Measurements from ENCODE around the gene CGB8. TPM values are rescaled to one million over a fixed set of nuclear protein-coding genes. Genes with fewer than 3 reads are reported as not detected.
A peak's percentile ranks its signal among the peaks of the same experiment; 100 is the strongest.
"Not testable (repeated sequence)": the region's sequence is repeated elsewhere in the genome, so short reads cannot be mapped to it uniquely, and the experiment has no call there.

Gene CGB8
- total RNA-seq, 4 donors from 2014 or later, result not detected

DNA sequence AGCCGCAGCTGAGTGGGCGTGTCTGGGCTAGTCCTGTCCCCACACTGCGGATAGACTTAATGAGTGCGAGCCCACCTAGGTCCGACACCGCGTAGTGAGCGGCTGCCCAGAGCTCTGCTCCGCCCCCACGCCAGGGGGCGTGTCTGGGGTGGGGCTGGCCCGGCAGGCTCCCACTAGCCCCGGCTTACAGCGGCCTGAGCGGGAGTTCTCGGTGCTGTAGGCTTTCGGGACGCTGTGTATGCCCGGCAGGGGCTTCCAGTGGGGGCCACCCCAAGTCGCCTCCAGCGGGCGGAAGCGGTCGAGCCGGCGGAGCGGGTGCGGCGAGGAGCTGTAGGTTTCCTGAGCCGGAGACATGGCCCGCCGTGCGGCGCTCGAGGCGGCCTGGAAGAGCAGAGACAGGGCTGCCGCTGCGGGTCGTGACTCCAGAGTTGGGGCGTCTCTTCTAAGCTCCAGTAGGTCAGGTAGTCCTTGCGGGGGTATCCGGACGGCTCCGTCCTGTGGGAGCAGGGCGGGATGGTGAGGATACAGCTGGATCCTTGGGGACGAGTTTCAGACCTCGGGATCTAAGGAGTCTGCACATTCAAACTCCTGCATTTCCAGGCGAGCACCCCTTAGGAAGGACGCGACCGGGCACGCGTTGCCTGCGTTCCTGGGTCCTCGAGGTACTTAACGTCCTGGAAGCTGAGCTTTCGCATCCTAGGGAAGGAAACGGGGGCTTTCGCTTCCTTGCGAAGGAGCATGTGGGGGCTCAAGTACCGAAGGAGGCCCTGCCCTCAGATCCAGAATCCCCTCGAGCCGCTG is 7.4 kb upstream of the CGB8 start:
- H3K4me3 ChIP-seq, result peak overlapping the region; percentile 49 to 77 (median 68)
- TF ChIP-seq, protein P1, sequence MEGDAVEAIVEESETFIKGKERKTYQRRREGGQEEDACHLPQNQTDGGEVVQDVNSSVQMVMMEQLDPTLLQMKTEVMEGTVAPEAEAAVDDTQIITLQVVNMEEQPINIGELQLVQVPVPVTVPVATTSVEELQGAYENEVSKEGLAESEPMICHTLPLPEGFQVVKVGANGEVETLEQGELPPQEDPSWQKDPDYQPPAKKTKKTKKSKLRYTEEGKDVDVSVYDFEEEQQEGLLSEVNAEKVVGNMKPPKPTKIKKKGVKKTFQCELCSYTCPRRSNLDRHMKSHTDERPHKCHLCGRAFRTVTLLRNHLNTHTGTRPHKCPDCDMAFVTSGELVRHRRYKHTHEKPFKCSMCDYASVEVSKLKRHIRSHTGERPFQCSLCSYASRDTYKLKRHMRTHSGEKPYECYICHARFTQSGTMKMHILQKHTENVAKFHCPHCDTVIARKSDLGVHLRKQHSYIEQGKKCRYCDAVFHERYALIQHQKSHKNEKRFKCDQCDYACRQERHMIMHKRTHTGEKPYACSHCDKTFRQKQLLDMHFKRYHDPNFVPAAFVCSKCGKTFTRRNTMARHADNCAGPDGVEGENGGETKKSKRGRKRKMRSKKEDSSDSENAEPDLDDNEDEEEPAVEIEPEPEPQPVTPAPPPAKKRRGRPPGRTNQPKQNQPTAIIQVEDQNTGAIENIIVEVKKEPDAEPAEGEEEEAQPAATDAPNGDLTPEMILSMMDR (IDR thresholded peaks at IDR 0.05 in 4 of 5, conservative IDR thresholded peaks at IDR 0.05 in 1 of 5), result peak; percentile 13 to 70 (median 65)
- TF ChIP-seq POLR2A (IDR thresholded peaks at IDR 0.05), result peak in 1 of 2 donors; percentile 33
- ATAC-seq (peak; percentile 66 to 74), DNase-seq (peak in 1 of 2 donors; percentile 43)
- H3K36me3 ChIP-seq, result no peaks in the 10 kb centered on the region
- peak overlapping the region; percentile 64 to 74 (median 67) for H3K27ac ChIP-seq
- intact Hi-C loops (cut with DNase I; ENCODE audit: low total_unique reads), result loop anchor here (1.0 kb wide), 1 partner anchor 18 kb away; no protein-coding TSS in a partner anchor
- no peaks in the 10 kb centered on the region for H3K9me3 ChIP-seq
- in situ Hi-C loops (cut with MboI; ENCODE audit: low sequenced_read_pairs in 4 of 4), result no loop called here
- no peaks in the 10 kb centered on the region for H3K27me3 ChIP-seq
- H3K4me1 ChIP-seq, result peaks cover 6 to 23% of the 10 kb centered on the region in 2 donors

DNA sequence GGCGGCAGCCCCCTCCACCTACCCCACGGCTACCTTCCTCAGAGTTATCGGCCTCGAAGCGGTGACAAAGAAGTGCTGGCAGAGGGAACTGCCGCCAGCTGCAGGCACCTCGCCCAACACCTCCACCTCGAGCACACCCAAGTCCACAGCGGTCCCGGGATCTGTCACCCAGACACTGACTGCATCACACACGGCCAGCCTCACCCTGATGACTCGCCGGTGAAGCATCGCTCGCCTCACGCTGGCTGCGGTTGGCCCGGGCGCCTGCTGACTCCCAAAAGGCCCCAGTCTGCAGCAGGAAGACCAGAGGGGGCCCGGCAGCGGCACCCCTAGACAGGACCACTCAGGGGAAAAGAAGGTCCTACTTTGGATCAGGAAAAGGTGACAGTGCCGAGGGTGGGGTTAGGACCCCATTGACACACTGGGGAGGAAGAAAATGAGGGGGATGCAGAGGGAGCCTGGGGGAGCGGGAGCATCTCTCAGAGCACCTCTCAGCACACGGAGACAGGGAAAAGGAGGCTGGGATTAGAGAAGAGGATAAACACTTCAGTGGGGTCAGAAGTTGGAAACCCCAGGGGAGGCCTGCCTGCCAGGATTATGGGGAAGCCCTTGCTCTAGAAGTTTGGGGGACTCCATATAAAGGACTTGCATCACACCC is 1.6 kb upstream of the CGB8 start:
- in situ Hi-C loops (cut with MboI; ENCODE audit: low sequenced_read_pairs in 4 of 4); H3K9me3 ChIP-seq; H3K4me3 ChIP-seq; H3K4me1 ChIP-seq; H3K27ac ChIP-seq; ATAC-seq; DNase-seq; H3K27me3 ChIP-seq; H3K36me3 ChIP-seq: not testable (repeated sequence)
- intact Hi-C loops (cut with DNase I; ENCODE audit: low total_unique reads), result loop anchor here (5.0 kb wide), 1 partner anchor 253 kb away; no protein-coding TSS in a partner anchor

DNA sequence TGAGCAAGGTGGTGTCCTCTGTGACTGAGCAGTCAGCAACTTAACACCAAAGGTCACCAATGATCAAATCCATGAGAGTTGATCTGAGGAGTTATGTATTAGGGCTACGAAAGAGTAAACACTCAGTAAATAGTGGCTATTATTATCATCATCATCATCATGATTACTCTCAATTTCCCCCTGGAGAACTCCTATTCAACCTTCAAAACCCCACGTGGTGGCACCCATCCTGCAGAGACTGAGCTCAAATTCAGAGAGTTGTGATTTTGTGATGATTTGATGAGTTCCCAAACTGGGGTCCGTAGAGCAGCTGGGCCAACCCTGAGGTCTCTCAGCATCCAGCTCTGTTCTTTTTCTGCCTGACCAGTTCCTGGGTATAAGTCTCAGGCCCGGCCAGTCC is 923 bp upstream of the CGB8 start:
- H3K9me3 ChIP-seq; ATAC-seq; in situ Hi-C loops (cut with MboI; ENCODE audit: low sequenced_read_pairs in 4 of 4); H3K36me3 ChIP-seq; H3K4me1 ChIP-seq; H3K27me3 ChIP-seq; H3K4me3 ChIP-seq; H3K27ac ChIP-seq; DNase-seq: not testable (repeated sequence)
- intact Hi-C loops (cut with DNase I; ENCODE audit: low total_unique reads), result loop anchor here (5.0 kb wide), 1 partner anchor 253 kb away; no protein-coding TSS in a partner anchor

DNA sequence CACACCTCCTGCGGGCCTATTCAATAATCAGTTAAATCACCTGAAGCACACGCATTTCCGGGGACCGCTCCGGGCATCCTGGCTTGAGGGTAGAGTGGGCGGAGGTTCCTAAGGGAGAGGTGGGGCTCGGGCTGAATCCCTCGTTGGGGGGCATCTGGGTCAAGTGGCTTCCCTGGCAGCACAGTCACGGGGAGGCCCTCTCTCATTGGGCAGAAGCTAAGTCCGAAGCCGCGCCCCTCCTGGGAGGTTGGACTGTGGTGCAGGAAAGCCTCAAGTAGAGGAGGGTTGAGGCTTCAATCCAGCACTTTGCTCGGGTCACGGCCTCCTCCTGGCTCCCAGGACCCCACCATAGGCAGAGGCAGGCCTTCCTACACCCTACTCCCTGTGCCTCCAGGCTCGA is 5.4 kb downstream of the CGB8 start, which contains the start of gene CGB5:
Gene CGB5 (plus strand): TSS at position 301 of the 400 bp plus-strand sequence. CDS start 362 bp downstream, outside the sequence.
- H3K4me3 ChIP-seq; in situ Hi-C loops (cut with MboI; ENCODE audit: low sequenced_read_pairs in 4 of 4); intact Hi-C loops (cut with DNase I; ENCODE audit: low total_unique reads); H3K4me1 ChIP-seq; H3K27ac ChIP-seq; ATAC-seq; DNase-seq; H3K27me3 ChIP-seq; H3K9me3 ChIP-seq; H3K36me3 ChIP-seq: not testable (repeated sequence)

DNA sequence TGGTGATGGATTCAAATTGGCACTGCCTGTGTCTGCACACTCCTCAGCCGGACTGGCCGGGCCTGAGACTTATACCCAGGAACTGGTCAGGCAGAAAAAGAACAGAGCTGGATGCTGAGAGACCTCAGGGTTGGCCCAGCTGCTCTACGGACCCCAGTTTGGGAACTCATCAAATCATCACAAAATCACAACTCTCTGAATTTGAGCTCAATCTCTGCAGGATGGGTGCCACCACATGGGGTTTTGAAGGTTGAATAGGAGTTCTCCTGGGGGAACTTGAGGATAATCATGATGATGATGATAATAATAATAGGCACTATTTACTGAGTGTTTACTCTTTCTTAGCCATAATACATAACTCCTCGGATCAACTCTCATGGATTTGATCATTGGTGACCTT is 6.2 kb downstream of the CGB8 start:
- H3K36me3 ChIP-seq; intact Hi-C loops (cut with DNase I; ENCODE audit: low total_unique reads): not testable (repeated sequence)

DNA sequence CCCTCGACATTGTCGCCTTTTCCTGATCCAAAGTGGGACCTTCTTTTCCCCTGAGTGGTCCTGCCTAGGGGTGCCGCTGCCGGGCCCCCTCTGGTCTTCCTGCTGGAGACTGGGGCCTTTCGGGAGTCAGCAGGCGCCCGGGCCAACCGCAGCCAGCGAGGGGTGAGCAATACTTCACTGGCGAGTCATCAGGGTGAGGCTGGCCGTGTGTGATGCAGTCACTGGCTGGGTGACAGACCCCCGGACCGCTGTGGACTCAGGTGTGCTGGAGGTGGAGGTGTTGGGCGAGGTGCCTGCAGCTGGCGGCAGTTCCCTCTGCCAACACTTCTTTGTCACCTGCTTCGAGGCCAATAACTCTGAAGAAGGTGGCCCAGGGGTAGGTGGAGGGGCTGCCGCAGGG is 6.7 kb downstream of the CGB8 start:
- Histone ChIP-seq H3K27ac (no peak overlapping the region), H3K4me3 (no peak overlapping the region), H3K36me3 (no peaks in the 10 kb centered on the region), H3K9me3 (no peaks in the 10 kb centered on the region), H3K27me3 (no peaks in the 10 kb centered on the region), H3K4me1 (no peaks in the 10 kb centered on the region)
- ATAC-seq (no peak), DNase-seq (no peak)
- in situ Hi-C loops (cut with MboI; ENCODE audit: low sequenced_read_pairs in 4 of 4) (no loop called here), intact Hi-C loops (cut with DNase I; ENCODE audit: low total_unique reads) (no loop called here)
- TF ChIP-seq, protein P1 (IDR thresholded peaks at IDR 0.05 in 4 of 5, conservative IDR thresholded peaks at IDR 0.05 in 1 of 5), result no peak
- TF ChIP-seq POLR2A (IDR thresholded peaks at IDR 0.05), result no peak

More for the DNA sequence above, 6.2 kb downstream of the CGB8 start:
- H3K4me1 ChIP-seq; H3K27me3 ChIP-seq; DNase-seq; H3K4me3 ChIP-seq; H3K9me3 ChIP-seq; ATAC-seq; H3K27ac ChIP-seq; in situ Hi-C loops (cut with MboI; ENCODE audit: low sequenced_read_pairs in 4 of 4): not testable (repeated sequence)

DNA sequence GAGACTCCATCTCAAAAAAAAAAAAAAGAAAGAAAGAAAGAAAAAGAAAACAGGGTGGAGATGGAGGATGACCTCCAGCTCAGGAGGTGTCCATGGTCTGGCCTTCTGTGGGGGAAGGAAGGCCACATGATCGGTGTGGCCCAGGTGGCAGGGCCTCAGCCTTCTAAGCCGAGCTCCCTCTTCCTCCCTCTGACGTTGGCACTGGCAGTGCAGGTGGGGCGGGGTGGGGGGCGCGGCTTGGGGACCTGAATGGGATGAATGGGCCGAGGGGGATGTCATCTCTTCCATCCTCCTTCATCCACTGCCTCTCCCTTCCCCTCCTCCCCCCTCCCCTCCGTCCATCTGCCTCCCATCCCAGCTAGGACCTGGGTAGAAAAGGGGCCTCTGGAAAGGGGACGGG is 9.2 kb downstream of the CGB8 start:
- H3K36me3 ChIP-seq; intact Hi-C loops (cut with DNase I; ENCODE audit: low total_unique reads): not testable (repeated sequence)

DNA sequence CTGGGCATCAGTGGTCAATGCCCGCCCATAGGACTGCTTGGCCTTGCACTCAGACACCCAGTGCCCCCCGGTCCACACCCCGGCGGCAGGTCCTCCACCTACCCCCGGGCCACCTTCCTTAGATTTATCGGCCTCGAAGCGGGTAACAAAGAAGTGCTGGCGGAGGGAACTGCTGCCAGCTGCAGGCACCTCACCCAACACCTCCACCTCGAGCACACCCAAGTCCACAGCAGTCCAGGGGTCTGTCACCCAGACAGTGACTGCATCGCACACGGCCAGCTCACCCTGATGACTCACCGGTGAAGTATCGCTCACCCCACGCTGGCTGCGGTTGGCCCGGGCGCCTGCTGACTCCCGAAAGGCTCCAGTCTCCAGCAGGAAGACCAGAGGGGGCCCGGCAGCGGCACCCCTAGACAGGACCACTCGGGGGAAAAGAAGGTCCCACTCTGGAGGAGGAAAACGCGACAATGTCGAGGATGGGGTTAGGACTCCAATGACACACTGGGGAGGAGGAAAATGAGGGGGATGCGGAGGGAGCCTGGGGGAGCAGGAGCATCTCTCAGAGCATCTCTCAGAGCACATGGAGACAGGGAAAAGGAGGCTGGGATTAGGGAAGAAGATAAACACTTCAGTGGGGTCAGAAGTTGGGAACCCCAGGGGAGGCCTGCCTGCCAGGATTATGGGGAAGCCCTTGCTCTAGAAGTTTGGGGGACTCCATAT is 10.2 kb downstream of the CGB8 start:
- H3K27ac ChIP-seq; H3K4me3 ChIP-seq; H3K27me3 ChIP-seq; DNase-seq; intact Hi-C loops (cut with DNase I; ENCODE audit: low total_unique reads); H3K36me3 ChIP-seq; in situ Hi-C loops (cut with MboI; ENCODE audit: low sequenced_read_pairs in 4 of 4); ATAC-seq; H3K4me1 ChIP-seq; H3K9me3 ChIP-seq: not testable (repeated sequence)

More for the DNA sequence above, 9.2 kb downstream of the CGB8 start:
- in situ Hi-C loops (cut with MboI; ENCODE audit: low sequenced_read_pairs in 4 of 4); ATAC-seq; H3K4me3 ChIP-seq; DNase-seq; H3K4me1 ChIP-seq; H3K27me3 ChIP-seq; H3K27ac ChIP-seq; H3K9me3 ChIP-seq: not testable (repeated sequence)

DNA sequence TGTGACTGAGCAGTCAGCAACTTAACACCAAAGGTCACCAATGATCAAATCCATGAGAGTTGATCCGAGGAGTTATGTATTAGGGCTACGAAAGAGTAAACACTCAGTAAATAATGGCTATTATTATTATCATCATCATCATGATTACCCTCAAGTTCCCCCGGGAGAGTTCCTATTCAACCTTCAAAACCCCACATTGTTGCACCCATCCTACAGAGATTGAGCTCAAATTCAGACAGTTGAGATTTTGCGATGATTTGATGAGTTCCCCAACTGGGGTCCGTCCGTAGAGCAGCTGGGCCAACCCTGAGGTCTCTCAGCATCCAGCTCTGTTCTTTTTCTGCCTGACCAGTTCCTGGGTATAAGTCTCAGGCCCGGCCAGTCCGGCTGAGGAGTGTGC is 10.8 kb downstream of the CGB8 start:
- in situ Hi-C loops (cut with MboI; ENCODE audit: low sequenced_read_pairs in 4 of 4); H3K27ac ChIP-seq; H3K4me3 ChIP-seq; H3K4me1 ChIP-seq; H3K9me3 ChIP-seq; H3K27me3 ChIP-seq; DNase-seq; intact Hi-C loops (cut with DNase I; ENCODE audit: low total_unique reads); ATAC-seq; H3K36me3 ChIP-seq: not testable (repeated sequence)

Data from gastrocnemius medialis (tissue), 4 donors.